H1 (cell line): ENCODE data around the gene SH2D5. TPM values are rescaled to one million over a fixed set of nuclear protein-coding genes. Genes with fewer than 3 reads are reported as not detected.

Source experiments
- CTCF ChIA-PET: fragments of 300-600 bp; sonication (Branson Sonifier 250); formaldehyde crosslinking; loops from one replicate; lab custom pipeline; 2021; ENCODE audit not compliant: partially characterized antibody; lab: Charles Lee
- POLR2A ChIA-PET: fragments of 300-600 bp; sonication (Branson Sonifier 250); formaldehyde crosslinking; loops from one replicate; lab custom pipeline; 2021; ENCODE audit warnings: inconsistent platforms; ENCODE audit not compliant: partially characterized antibody; lab: Charles Lee
- DNase-seq, 2 experiments: peaks; one replicate each; pipeline versions ENCODE4 v3.0.0 to v3.0.0-alpha.2; 2010 to 2022; ENCODE audit warnings: low spot score in 2 of 2, low read depth in 1 of 2, mixed read lengths in 1 of 2
- FAIRE-seq: peaks from 2 replicates; lab custom pipeline; 2011; peaks lifted over from hg19 to GRCh38; lab: Jason Lieb, UNC
- H2AFZ ChIP-seq: 2 replicates; pipeline ENCODE4 v1.8.1; 2012; ENCODE audit warnings: low read length, inconsistent platforms
- H2AK5ac ChIP-seq: 2 replicates; pipeline ENCODE4 v1.6.1; 2013; ENCODE audit warnings: low read depth, low read length
- H2BK120ac ChIP-seq: replicated peaks from 2 replicates; pipeline ENCODE3; 2013; ENCODE audit warnings: low read depth, low read length, inconsistent platforms
- H2BK12ac ChIP-seq: 2 replicates; pipeline ENCODE4 v1.6.1; 2013; ENCODE audit warnings: low read depth, low read length
- H2BK15ac ChIP-seq: 2 replicates; pipeline ENCODE4 v1.6.1; 2013; ENCODE audit warnings: low read length
- H2BK20ac ChIP-seq: 2 replicates; pipeline ENCODE4 v1.6.1; 2013; ENCODE audit warnings: low read length
- H2BK5ac ChIP-seq: 2 replicates; pipeline ENCODE4 v1.6.1; 2013; ENCODE audit warnings: low read depth, low read length
- H3K14ac ChIP-seq: 2 replicates; pipeline ENCODE4 v1.6.1; 2013; ENCODE audit warnings: inconsistent platforms; ENCODE audit not compliant: insufficient read length
- H3K18ac ChIP-seq: 2 replicates; pipeline ENCODE4 v1.6.1; 2013; ENCODE audit warnings: low read length; ENCODE audit errors: extremely low read depth
- H3K23ac ChIP-seq: 2 replicates; pipeline ENCODE4 v1.6.1; 2013; ENCODE audit warnings: inconsistent platforms; ENCODE audit not compliant: insufficient read length
- H3K23me2 ChIP-seq: 2 replicates; pipeline ENCODE4 v1.6.1; 2013; ENCODE audit warnings: low read depth, low read length
- H3K27ac ChIP-seq: 2 replicates; pipeline ENCODE4 v1.6.1; 2011; ENCODE audit warnings: low read depth, low read length, inconsistent platforms
- H3K27me3 ChIP-seq, 4 experiments: replicated peaks in 1 of 4; 1 replicate in 1 of 4; 2 replicates in 3 of 4; pipeline versions ENCODE4 v1.6.1 to v1.8.1; 2011 to 2013; ENCODE audit warnings: low read length in 3 of 4, mild to moderate bottlenecking in 3 of 4, inconsistent platforms in 2 of 4, mixed read lengths in 2 of 4, moderate library complexity in 1 of 4; ENCODE audit not compliant: control insufficient read depth in 3 of 4, insufficient read depth in 3 of 4; ENCODE audit errors: extremely low read depth in 1 of 4
- H3K36me3 ChIP-seq, 4 experiments: 2 replicates each; pipeline versions ENCODE4 v1.6.1 to v1.8.1; 2011 to 2013; ENCODE audit warnings: mild to moderate bottlenecking in 4 of 4, low read length in 3 of 4, moderate library complexity in 2 of 4, control low read depth in 1 of 4, inconsistent platforms in 1 of 4; ENCODE audit not compliant: insufficient read depth in 4 of 4, control insufficient read depth in 2 of 4
- H3K4ac ChIP-seq: replicated peaks from 2 replicates; pipeline ENCODE3; 2013; ENCODE audit warnings: low read length, low read depth, mixed read lengths, inconsistent platforms; ENCODE audit not compliant: insufficient read length
- H3K4me1 ChIP-seq, 4 experiments: replicated peaks in 1 of 4; 1 replicate in 1 of 4; 2 replicates in 3 of 4; pipeline versions ENCODE4 v1.6.1 to v1.8.1; 2011 to 2013; ENCODE audit warnings: low read length in 3 of 4, inconsistent platforms in 2 of 4, mixed read lengths in 1 of 4; ENCODE audit not compliant: insufficient read depth in 4 of 4, control insufficient read depth in 3 of 4
- H3K4me2 ChIP-seq, 2 experiments: 2 replicates each; pipeline versions ENCODE4 v1.6.1 to v1.8.1; 2011 to 2013; ENCODE audit warnings: low read depth in 2 of 2, low read length in 2 of 2, control low read depth in 1 of 2, inconsistent platforms in 1 of 2, mild to moderate bottlenecking in 1 of 2; ENCODE audit not compliant: insufficient read depth in 1 of 2
- H3K4me3 ChIP-seq, 4 experiments: fragments of 200-600, 300-600 bp in 1 of 4; sonication (generic), shearing (Covaris generic), sonication (Bioruptor Twin) in 1 of 4; 2 replicates each; pipeline versions ENCODE4 v1.5.1 to v1.8.1; 2011 to 2016; ENCODE audit warnings: low read length in 4 of 4, low read depth in 3 of 4, control low read depth in 2 of 4, inconsistent platforms in 2 of 4, mild to moderate bottlenecking in 2 of 4, mixed read lengths in 1 of 4, moderate library complexity in 1 of 4; ENCODE audit not compliant: insufficient read depth in 2 of 4; ENCODE audit errors: extremely low read depth in 1 of 4
- H3K56ac ChIP-seq: replicated peaks from 2 replicates; pipeline ENCODE3; 2013; ENCODE audit warnings: low read depth, mild to moderate bottlenecking, mixed read lengths, low read length, inconsistent platforms; ENCODE audit not compliant: insufficient read length
- H3K79me1 ChIP-seq: 2 replicates; pipeline ENCODE4 v1.6.1; 2013; ENCODE audit warnings: low read depth, low read length, control low read depth
- H3K79me2 ChIP-seq, 2 experiments: 2 replicates each; pipeline versions ENCODE4 v1.6.1 to v1.8.1; 2012 to 2013; ENCODE audit warnings: low read length in 2 of 2, mild to moderate bottlenecking in 2 of 2, inconsistent platforms in 1 of 2; ENCODE audit not compliant: insufficient read depth in 2 of 2, control insufficient read depth in 1 of 2
- H3K9ac ChIP-seq, 4 experiments: replicated peaks in 1 of 4; 1 replicate in 1 of 4; 2 replicates in 3 of 4; pipeline versions ENCODE4 v1.6.1 to v1.8.1; 2011 to 2013; ENCODE audit warnings: low read depth in 3 of 4, low read length in 3 of 4, control low read depth in 2 of 4, mild to moderate bottlenecking in 2 of 4, moderate library complexity in 2 of 4, inconsistent platforms in 1 of 4; ENCODE audit errors: extremely low read depth in 1 of 4
- H3K9me3 ChIP-seq, 2 experiments: 2 replicates each; pipeline versions ENCODE4 v1.6.1 to v1.8.1; 2012 to 2013; ENCODE audit warnings: mild to moderate bottlenecking in 2 of 2, moderate library complexity in 2 of 2, control low read depth in 1 of 2, inconsistent platforms in 1 of 2, low read depth in 1 of 2, low read length in 1 of 2, mixed read lengths in 1 of 2; ENCODE audit not compliant: insufficient read depth in 2 of 2
- H4K20me1 ChIP-seq, 2 experiments: replicated peaks in 1 of 2; 2 replicates each; pipeline versions ENCODE3 to v1.8.1; 2011 to 2013; ENCODE audit warnings: inconsistent platforms in 2 of 2, low read length in 2 of 2, mild to moderate bottlenecking in 1 of 2; ENCODE audit not compliant: insufficient read depth in 2 of 2, control insufficient read depth in 1 of 2
- H4K5ac ChIP-seq: 2 replicates; pipeline ENCODE4 v1.6.1; 2013; ENCODE audit warnings: low read length, low read depth, mixed read lengths, inconsistent platforms; ENCODE audit not compliant: insufficient read length
- H4K8ac ChIP-seq: 2 replicates; pipeline ENCODE4 v1.8.0; 2013; ENCODE audit warnings: mild to moderate bottlenecking, moderate library complexity, low read length, inconsistent platforms; ENCODE audit not compliant: insufficient read depth; ENCODE audit errors: extremely low read depth
- H4K91ac ChIP-seq: replicated peaks from 2 replicates; pipeline ENCODE3; 2013; ENCODE audit warnings: low read length, mixed read lengths, inconsistent platforms; ENCODE audit not compliant: insufficient read length
- CBX8 ChIP-seq: fragments of 300-800, 300-1000 bp; sonication (generic); IDR thresholded peaks from 2 replicates; pipeline ENCODE4 v1.7.1; 2016; ENCODE audit warnings: low read depth, low read length, borderline replicate concordance
- CHD1 ChIP-seq: IDR thresholded peaks from 2 replicates; pipeline ENCODE4 v1.6.1; 2012; ENCODE audit warnings: low read depth, low read length, improper control_type of control experiment
- EZH2 ChIP-seq: fragments of 200-600 bp; sonication (generic); IDR thresholded peaks from 2 replicates; pipeline ENCODE4 v1.7.1; 2012; ENCODE audit warnings: low read depth, mild to moderate bottlenecking, moderate library complexity, low read length, inconsistent platforms; ENCODE audit not compliant: severe bottlenecking
- KDM4A ChIP-seq: IDR thresholded peaks from one replicate; pipeline ENCODE4 v1.7.1; 2012; ENCODE audit warnings: low read depth, mild to moderate bottlenecking, moderate library complexity, low read length, inconsistent platforms; ENCODE audit not compliant: severe bottlenecking
- KDM5A ChIP-seq: fragments of 200-600 bp; IDR thresholded peaks from 2 replicates; pipeline ENCODE4 v1.7.1; 2012; ENCODE audit warnings: mild to moderate bottlenecking, low read length, inconsistent platforms, mixed read lengths
- POLR2AphosphoS5 ChIP-seq: IDR thresholded peaks from 2 replicates; pipeline ENCODE4 v1.6.1; 2011; ENCODE audit warnings: low read depth, low read length
- YY1 ChIP-seq: IDR thresholded peaks from 2 replicates; pipeline ENCODE4 v1.6.1; 2011; ENCODE audit warnings: low read depth, mild to moderate bottlenecking, low read length
- ZNF274 ChIP-seq: IDR thresholded peaks from 2 replicates; pipeline ENCODE4 v1.7.0; 2012; ENCODE audit warnings: low read length, borderline replicate concordance; ENCODE audit errors: extremely low read depth
- WGBS, 2 experiments: shearing (Covaris generic) in 1 of 2; methylation state at CpG; one replicate each; pipeline versions ENCODE4 v1.1.6 to v1.1.7; 2013 to 2015; ENCODE audit warnings: low lambda C conversion rate in 2 of 2, mixed read lengths in 2 of 2, inconsistent platforms in 1 of 2, low coverage in 1 of 2, missing lambda C conversion rate in 1 of 2; ENCODE audit not compliant: insufficient replicate concordance in 2 of 2, insufficient coverage in 1 of 2, insufficient read length in 1 of 2; ENCODE audit errors: extremely low coverage in 1 of 2, missing lambda C conversion rate in 1 of 2; 5-methylcytosine and 5-hydroxymethylcytosine counted together
- polyA plus RNA-seq, 7 experiments: library from polyadenylated mRNA; depleted of rRNA in 3 of 7; stranded (reverse) in 5 of 7; unstranded in 2 of 7; fragments of >200 nt in 5 of 7; fragments of 200-250 nt in 2 of 7; gene quantifications; 1 replicate in 5 of 7; 2 replicates in 1 of 7; 4 replicates in 1 of 7; pipeline versions ENCODE4 v1.2.1 to v1.2.3, GENCODE V29; 2011 to 2013; ENCODE audit warnings: missing spikeins in 2 of 7, mixed read lengths in 2 of 7
- total RNA-seq: library from RNA; stranded (reverse); fragmentation: NEBNext Ultra II Directional; extraction: Animal tissue kit (Norgen Biotek cat#: 25700); gene quantifications from 2 replicates; pipeline ENCODE4 v1.2.1, GENCODE V29; 2021

Gene SH2D5
- total and polyA plus RNA-seq, 2 of the 8 experiments (the other 6 are each of a cell fraction or from before 2014, with no cell fraction given), result 13.2 to 18.4 TPM

- Histone ChIP-seq H3K4me2 (no peak overlapping the region), H2AFZ (no peak overlapping the region), H4K5ac (no peak overlapping the region)
Measured at GRCh38 chr1:20698195-20698910, 34.1 kb downstream of the SH2D5 start.

More at GRCh38 chr1:20698195-20698910, 34.1 kb downstream of the SH2D5 start:
- peaks cover 0 to 6% (median 4%) of the 10 kb centered on the region in 4 experiments; a peak in 3 of 7 replicates for H3K4me1 ChIP-seq
- no peaks in the 10 kb centered on the region for H3K79me2 ChIP-seq
- FAIRE-seq (no peak), DNase-seq (no peak)
- CTCF ChIA-PET, result interaction anchor here (1.5 to 5.1 kb wide), 10 partner anchors 8 to 124 kb away, joined by 4 to 82 read pairs (median 14); partner anchors contain the start of genes KIF17 and SH2D5
- no peaks in the 10 kb centered on the region for H3K79me1 ChIP-seq
- H3K9me3 ChIP-seq, result no peaks in the 10 kb centered on the region
- no peak overlapping the region for H3K4me3 ChIP-seq
- H4K8ac ChIP-seq, result no peak overlapping the region
- H2BK120ac ChIP-seq, result no peak overlapping the region
- no peak overlapping the region for H2BK5ac ChIP-seq
- POLR2A ChIA-PET, result interaction anchor here (0.7 to 3.7 kb wide), 6 partner anchors 12 to 89 kb away, joined by 3 to 16 read pairs (median 6); partner anchors contain the start of gene HP1BP3
- no peak overlapping the region for H3K14ac ChIP-seq
- no peaks in the 10 kb centered on the region; a peak in 1 of 8 replicates for H3K36me3 ChIP-seq
- H2BK20ac ChIP-seq, result no peak overlapping the region
- no peaks in the 10 kb centered on the region; a peak in 1 of 7 replicates for H3K27me3 ChIP-seq
- H3K9ac ChIP-seq, result no peak overlapping the region
- no peak overlapping the region for H2BK12ac ChIP-seq
- H3K18ac ChIP-seq, result no peak overlapping the region
- H3K56ac ChIP-seq, result no peak overlapping the region
- peak overlapping the region; percentile 24 for H2AK5ac ChIP-seq
- no peak overlapping the region for H3K27ac ChIP-seq
- no peak overlapping the region for H3K4ac ChIP-seq
- no peak overlapping the region for H2BK15ac ChIP-seq
- WGBS, 2 experiments, result 85% methylated on average over 18 of the region's 18 CpGs; no CpG with 5 or more reads in 1 of the 2 experiments
- H3K23me2 ChIP-seq, result peaks cover 10% of the 10 kb centered on the region; the same call in 1 of the 2 replicates
- H4K91ac ChIP-seq, result no peak overlapping the region
- H4K20me1 ChIP-seq, result peaks cover 2 to 9% of the 10 kb centered on the region in 2 experiments
- no peak overlapping the region for H3K23ac ChIP-seq
- TF ChIP-seq KDM4A (no peak), POLR2AphosphoS5 (no peak), CBX8 (no peak), EZH2 (no peak), ZNF274 (no peak), CHD1 (no peak), YY1 (no peak), KDM5A (no peak)
